ENCODE results near the gene CPXM1.

- TF ChIP-seq CTCF (conservative IDR thresholded peaks at IDR 0.05; ENCODE audit: low read length) (no peak), EZH2phosphoT487 (IDR thresholded peaks at IDR 0.05; ENCODE audit: borderline replicate concordance) (no peak)
Observed at GRCh38 chr20:2794202-2794748, 6.2 kb downstream of the CPXM1 start.

Data from Loucy (cell line).